Measurements from ENCODE around the gene RDX. TPM values are rescaled to one million over a fixed set of nuclear protein-coding genes. Genes with fewer than 3 reads are reported as not detected.

Gene RDX
- total RNA-seq, 2 donors from 2014 or later, result 17.9 to 20.5 TPM

DNA sequence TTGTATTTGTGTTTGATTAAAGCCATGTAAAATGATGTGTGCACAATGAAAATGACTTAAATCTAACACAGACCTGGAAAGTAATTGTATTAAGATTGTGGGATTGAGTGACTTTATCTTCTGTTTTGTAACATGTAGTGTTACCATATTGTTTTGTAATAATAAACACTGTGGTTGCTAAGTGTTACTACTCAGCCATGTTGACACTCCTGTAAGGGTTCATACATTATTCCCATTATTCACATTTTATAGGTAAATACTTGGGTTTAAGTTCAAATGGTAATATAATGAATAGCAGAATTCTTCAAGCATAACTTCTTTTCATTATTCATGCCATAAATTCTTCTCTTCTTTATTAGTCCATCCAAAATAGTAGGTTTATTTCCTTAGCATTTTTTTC, 134.2 kb downstream of the RDX start:
- Histone ChIP-seq H3K27ac (no peak overlapping the region), H3K9ac (ENCODE audit: low read depth in 2 of 2, low read length in 2 of 2) (no peak overlapping the region)
- TF ChIP-seq, protein P1, sequence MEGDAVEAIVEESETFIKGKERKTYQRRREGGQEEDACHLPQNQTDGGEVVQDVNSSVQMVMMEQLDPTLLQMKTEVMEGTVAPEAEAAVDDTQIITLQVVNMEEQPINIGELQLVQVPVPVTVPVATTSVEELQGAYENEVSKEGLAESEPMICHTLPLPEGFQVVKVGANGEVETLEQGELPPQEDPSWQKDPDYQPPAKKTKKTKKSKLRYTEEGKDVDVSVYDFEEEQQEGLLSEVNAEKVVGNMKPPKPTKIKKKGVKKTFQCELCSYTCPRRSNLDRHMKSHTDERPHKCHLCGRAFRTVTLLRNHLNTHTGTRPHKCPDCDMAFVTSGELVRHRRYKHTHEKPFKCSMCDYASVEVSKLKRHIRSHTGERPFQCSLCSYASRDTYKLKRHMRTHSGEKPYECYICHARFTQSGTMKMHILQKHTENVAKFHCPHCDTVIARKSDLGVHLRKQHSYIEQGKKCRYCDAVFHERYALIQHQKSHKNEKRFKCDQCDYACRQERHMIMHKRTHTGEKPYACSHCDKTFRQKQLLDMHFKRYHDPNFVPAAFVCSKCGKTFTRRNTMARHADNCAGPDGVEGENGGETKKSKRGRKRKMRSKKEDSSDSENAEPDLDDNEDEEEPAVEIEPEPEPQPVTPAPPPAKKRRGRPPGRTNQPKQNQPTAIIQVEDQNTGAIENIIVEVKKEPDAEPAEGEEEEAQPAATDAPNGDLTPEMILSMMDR (IDR thresholded peaks at IDR 0.05), result no peak

GRCh38 chr11:110161061-110161460, 135.4 kb downstream of the RDX start:
- no peak overlapping the region for H3K27ac ChIP-seq
- no peaks in the 10 kb centered on the region for H3K27me3 ChIP-seq
- intact Hi-C loops (cut with DNase I), result no loop called here
- no peaks in the 10 kb centered on the region for H3K9me3 ChIP-seq
- no peak overlapping the region for H3K4me3 ChIP-seq
- TF ChIP-seq, protein P1 (IDR thresholded peaks at IDR 0.05), result no peak
- no peak for DNase-seq
- no peaks in the 10 kb centered on the region for H3K36me3 ChIP-seq
- H3K4me1 ChIP-seq, result no peaks in the 10 kb centered on the region
- H3K9ac ChIP-seq (ENCODE audit: low read depth in 2 of 2, low read length in 2 of 2), result no peak overlapping the region

More for the DNA sequence above, 134.2 kb downstream of the RDX start:
- no peaks in the 10 kb centered on the region for H3K27me3 ChIP-seq
- DNase-seq, result no peak
- no peak overlapping the region for H3K4me3 ChIP-seq
- H3K36me3 ChIP-seq, result no peaks in the 10 kb centered on the region
- intact Hi-C loops (cut with DNase I), result no loop called here
- no peaks in the 10 kb centered on the region for H3K9me3 ChIP-seq
- no peaks in the 10 kb centered on the region for H3K4me1 ChIP-seq

- H3K4me1 ChIP-seq, result no peaks in the 10 kb centered on the region
- no peak for DNase-seq
- TF ChIP-seq, protein P1 (IDR thresholded peaks at IDR 0.05), result no peak
- intact Hi-C loops (cut with DNase I), result no loop called here
- no peaks in the 10 kb centered on the region for H3K9me3 ChIP-seq
- no peak overlapping the region for H3K9ac ChIP-seq (ENCODE audit: low read depth in 2 of 2, low read length in 2 of 2)
- no peak overlapping the region for H3K27ac ChIP-seq
- no peaks in the 10 kb centered on the region for H3K36me3 ChIP-seq
- no peak overlapping the region for H3K4me3 ChIP-seq
- H3K27me3 ChIP-seq, result no peaks in the 10 kb centered on the region
Measured at GRCh38 chr11:110160437-110160836, 136.0 kb downstream of the RDX start.

- H3K27ac ChIP-seq, result no peak overlapping the region
- no peak overlapping the region for H3K9ac ChIP-seq (ENCODE audit: low read depth in 2 of 2, low read length in 2 of 2)
- no peak for DNase-seq
- TF ChIP-seq, protein P1 (IDR thresholded peaks at IDR 0.05), result no peak
- H3K4me3 ChIP-seq, result no peak overlapping the region
- no peaks in the 10 kb centered on the region for H3K27me3 ChIP-seq
- intact Hi-C loops (cut with DNase I), result no loop called here
- no peaks in the 10 kb centered on the region for H3K36me3 ChIP-seq
- H3K9me3 ChIP-seq, result no peaks in the 10 kb centered on the region
- no peaks in the 10 kb centered on the region for H3K4me1 ChIP-seq
Measured at GRCh38 chr11:110160016-110160415, 136.4 kb downstream of the RDX start.

GRCh38 chr11:110159476-110159875, 136.9 kb downstream of the RDX start:
- H3K27ac ChIP-seq, result no peak overlapping the region
- DNase-seq, result no peak
- no peak overlapping the region for H3K9ac ChIP-seq (ENCODE audit: low read depth in 2 of 2, low read length in 2 of 2)
- H3K4me3 ChIP-seq, result no peak overlapping the region
- TF ChIP-seq, protein P1 (IDR thresholded peaks at IDR 0.05), result no peak
- no peaks in the 10 kb centered on the region for H3K36me3 ChIP-seq
- no peaks in the 10 kb centered on the region for H3K27me3 ChIP-seq
- no peaks in the 10 kb centered on the region for H3K4me1 ChIP-seq
- H3K9me3 ChIP-seq, result no peaks in the 10 kb centered on the region
- intact Hi-C loops (cut with DNase I), result no loop called here
